Esophagus (tissue), 2 donors: Measurements from ENCODE around the gene SLC16A9. TPM values are rescaled to one million over a fixed set of nuclear protein-coding genes. Genes with fewer than 3 reads are reported as not detected.
"Not testable (repeated sequence)": the region's sequence is repeated elsewhere in the genome, so short reads cannot be mapped to it uniquely, and the experiment has no call there.

Experiments
- H3K27ac ChIP-seq, 2 donors: one replicate each; pipeline ENCODE4 v1.5.1; 2013; ENCODE audit warnings: low read depth in 2 of 2, mild to moderate bottlenecking in 2 of 2, inconsistent platforms in 1 of 2, low read length in 1 of 2, moderate library complexity in 1 of 2
- H3K27me3 ChIP-seq, 2 donors: one replicate each; pipeline ENCODE4 v1.6.1; 2013; ENCODE audit warnings: low read length in 2 of 2, control low read depth in 1 of 2, mild to moderate bottlenecking in 1 of 2; ENCODE audit not compliant: insufficient read depth in 2 of 2, control insufficient read depth in 1 of 2
- H3K36me3 ChIP-seq, 2 donors: one replicate each; pipeline ENCODE4 v1.6.1; 2013; ENCODE audit warnings: low read length in 1 of 2; ENCODE audit not compliant: control insufficient read depth in 2 of 2, insufficient read depth in 2 of 2
- H3K4me1 ChIP-seq, 2 donors: one replicate each; pipeline ENCODE4 v1.6.1; 2013; ENCODE audit warnings: low read length in 1 of 2; ENCODE audit not compliant: control insufficient read depth in 2 of 2, insufficient read depth in 2 of 2
- H3K4me3 ChIP-seq, 2 donors: one replicate each; pipeline ENCODE4 v1.5.1; 2013; ENCODE audit warnings: low read length in 2 of 2, mild to moderate bottlenecking in 2 of 2, low read depth in 1 of 2, moderate library complexity in 1 of 2
- H3K9me3 ChIP-seq, 2 donors: one replicate each; pipeline ENCODE4 v1.6.1; 2013; ENCODE audit warnings: mild to moderate bottlenecking in 2 of 2, low read depth in 1 of 2, low read length in 1 of 2, moderate library complexity in 1 of 2; ENCODE audit not compliant: control insufficient read depth in 2 of 2, insufficient read depth in 1 of 2
- WGBS, 2 donors: extraction: QIAGEN DNeasy Blood & Tissue Kit; methylation state at CpG; one replicate each; pipeline ENCODE4 v1.1.7; 2013; 5-methylcytosine and 5-hydroxymethylcytosine counted together
- polyA plus RNA-seq, 2 donors: library from polyadenylated mRNA; stranded (reverse); fragments of 200-250 nt; gene quantifications; one replicate each; pipeline ENCODE4 v1.2.3, GENCODE V29; 2013
- donor health status: healthy with polysubstance abuse.
- donor health status: Bipolar disorder and iron deficiency.

The SLC16A9 gene
- polyA plus RNA-seq, 2 donors = 4.9 to 6.8 TPM

- not testable (repeated sequence) for H3K27ac ChIP-seq, H3K27me3 ChIP-seq, H3K4me1 ChIP-seq, H3K36me3 ChIP-seq, H3K4me3 ChIP-seq, H3K9me3 ChIP-seq
- WGBS, 2 donors = 49 to 53% methylated on average over 6 of the region's 6 CpGs
These were observed 35.1 kb upstream of the SLC16A9 start for GRCh38 chr10:59744762-59745161.

DNA sequence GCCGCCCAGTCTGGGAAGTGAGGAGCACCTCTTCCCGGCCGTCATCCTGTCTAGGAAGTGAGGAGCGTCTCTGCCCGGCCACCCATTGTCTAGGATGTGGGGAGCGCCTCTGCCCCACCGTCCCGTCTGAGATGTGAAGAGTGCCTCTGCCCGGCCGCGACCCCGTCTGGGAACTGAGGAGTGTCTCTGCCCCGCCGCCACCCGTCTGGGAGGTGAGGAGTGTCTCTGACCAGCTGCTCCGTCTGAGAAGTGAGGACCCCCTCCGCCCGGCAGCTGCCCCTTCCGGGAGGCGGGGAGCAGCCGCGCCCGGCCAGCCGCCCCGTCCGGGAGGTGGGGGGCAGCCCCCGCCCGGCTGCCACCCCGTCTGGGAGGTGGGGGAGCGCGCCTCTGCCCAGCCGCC lies 34.5 kb upstream of the SLC16A9 start:
- 93 to 95% methylated on average over 32 of the region's 32 CpGs for WGBS, 2 donors

GRCh38 chr10:59741583-59741982 lies 31.9 kb upstream of the SLC16A9 start:
- Histone ChIP-seq H3K4me3 (no peak overlapping the region), H3K36me3 (no peaks in the 10 kb centered on the region), H3K9me3 (peaks cover under 1 to 6% of the 10 kb centered on the region in 2 donors), H3K4me1 (no peaks in the 10 kb centered on the region), H3K27me3 (no peaks in the 10 kb centered on the region), H3K27ac (peak overlapping the region in 1 of 2 donors; percentile 45)
- WGBS, 2 donors = 82 to 87% methylated on average over 5 of the region's 5 CpGs

More for the DNA sequence above, 34.5 kb upstream of the SLC16A9 start:
- H3K4me1 ChIP-seq, H3K36me3 ChIP-seq, H3K9me3 ChIP-seq, H3K27ac ChIP-seq, H3K27me3 ChIP-seq, H3K4me3 ChIP-seq: not testable (repeated sequence)

DNA sequence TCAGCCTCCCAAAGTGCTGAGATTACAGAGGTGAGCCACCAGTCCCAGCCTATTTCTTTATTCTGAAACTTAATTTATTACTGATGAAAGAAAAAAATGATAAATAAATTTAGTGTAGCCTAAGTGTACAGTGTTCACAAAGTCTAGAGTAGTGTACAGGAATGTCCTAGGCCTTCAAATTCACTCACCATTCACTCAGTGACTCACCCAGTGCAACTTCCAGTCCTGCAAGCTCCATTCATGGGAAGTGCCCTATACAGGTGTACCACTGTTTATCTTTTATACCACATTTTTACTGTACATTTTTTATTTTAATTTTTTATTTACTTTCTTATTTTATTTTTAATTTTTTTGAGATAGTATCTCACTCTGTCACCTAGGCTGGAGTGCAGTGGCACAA lies 31.4 kb upstream of the SLC16A9 start:
- Histone ChIP-seq H3K4me1 (no peaks in the 10 kb centered on the region), H3K36me3 (no peaks in the 10 kb centered on the region), H3K27ac (peak overlapping the region in 1 of 2 donors; percentile 53)

GRCh38 chr10:59736749-59737148 lies 27.1 kb upstream of the SLC16A9 start:
- peaks cover 2% of the 10 kb centered on the region in 2 donors for H3K9me3 ChIP-seq
- no peaks in the 10 kb centered on the region for H3K27me3 ChIP-seq
- WGBS, 2 donors = 91 to 94% methylated on average over 1 of the region's 1 CpG
- H3K4me3 ChIP-seq = no peak overlapping the region
- H3K27ac ChIP-seq = no peak overlapping the region
- H3K36me3 ChIP-seq = no peaks in the 10 kb centered on the region
- no peaks in the 10 kb centered on the region for H3K4me1 ChIP-seq

More for the DNA sequence above, 31.4 kb upstream of the SLC16A9 start:
- Histone ChIP-seq H3K9me3 (peaks cover 2 to 6% of the 10 kb centered on the region in 2 donors), H3K27me3 (no peaks in the 10 kb centered on the region), H3K4me3 (no peak overlapping the region)

DNA sequence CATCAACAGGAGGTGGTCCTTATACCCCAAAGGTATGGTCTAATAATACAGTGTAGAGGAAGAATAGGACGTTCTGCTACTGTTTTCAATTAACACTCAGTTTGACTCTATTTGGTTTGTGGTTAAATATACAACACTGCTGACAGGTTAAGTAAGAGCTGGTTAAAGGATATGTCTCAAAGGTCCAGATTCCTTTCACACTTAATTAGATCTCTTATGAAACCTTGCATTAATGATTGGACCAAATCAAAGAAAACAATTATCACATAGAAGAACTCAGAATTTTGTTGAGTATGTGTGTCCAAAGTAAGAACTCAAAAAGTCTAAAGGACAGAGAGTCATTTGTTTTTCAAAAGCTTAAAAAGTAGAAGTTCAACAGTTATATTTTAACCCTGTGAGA lies 25.6 kb upstream of the SLC16A9 start:
- Histone ChIP-seq H3K27ac (no peak overlapping the region), H3K36me3 (no peaks in the 10 kb centered on the region), H3K4me1 (no peaks in the 10 kb centered on the region), H3K27me3 (no peaks in the 10 kb centered on the region), H3K4me3 (no peak overlapping the region), H3K9me3 (peaks cover 0 to 2% of the 10 kb centered on the region in 2 donors)
- WGBS, 2 donors = 42 to 53% methylated on average over 1 of the region's 1 CpG

DNA sequence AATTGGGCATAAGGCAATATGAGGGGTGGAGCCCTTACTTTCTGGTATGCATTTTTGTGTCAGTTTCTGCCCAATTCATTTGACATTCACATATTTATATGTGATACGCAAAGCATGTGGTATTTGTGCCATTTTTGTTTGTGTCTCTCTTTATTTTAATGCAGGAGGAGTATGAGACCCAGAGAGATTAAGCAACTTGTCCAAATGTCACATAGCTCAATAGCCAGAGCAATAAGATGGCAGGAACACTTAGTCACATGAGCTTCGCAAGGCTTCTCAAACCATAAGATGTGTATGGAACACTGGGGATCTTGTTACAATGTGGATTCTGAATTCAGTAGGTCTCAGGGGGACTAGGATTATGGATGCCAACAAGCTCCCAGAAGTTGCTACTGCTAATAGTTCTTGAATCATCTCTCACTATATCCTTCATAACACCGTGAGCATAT lies 24.4 kb upstream of the SLC16A9 start:
- Histone ChIP-seq H3K27ac (no peak overlapping the region), H3K4me3 (no peak overlapping the region), H3K36me3 (no peaks in the 10 kb centered on the region), H3K4me1 (no peaks in the 10 kb centered on the region), H3K27me3 (no peaks in the 10 kb centered on the region), H3K9me3 (peaks cover 0 to 2% of the 10 kb centered on the region in 2 donors)
- WGBS, 2 donors = 77 to 92% methylated on average over 3 of the region's 3 CpGs

DNA sequence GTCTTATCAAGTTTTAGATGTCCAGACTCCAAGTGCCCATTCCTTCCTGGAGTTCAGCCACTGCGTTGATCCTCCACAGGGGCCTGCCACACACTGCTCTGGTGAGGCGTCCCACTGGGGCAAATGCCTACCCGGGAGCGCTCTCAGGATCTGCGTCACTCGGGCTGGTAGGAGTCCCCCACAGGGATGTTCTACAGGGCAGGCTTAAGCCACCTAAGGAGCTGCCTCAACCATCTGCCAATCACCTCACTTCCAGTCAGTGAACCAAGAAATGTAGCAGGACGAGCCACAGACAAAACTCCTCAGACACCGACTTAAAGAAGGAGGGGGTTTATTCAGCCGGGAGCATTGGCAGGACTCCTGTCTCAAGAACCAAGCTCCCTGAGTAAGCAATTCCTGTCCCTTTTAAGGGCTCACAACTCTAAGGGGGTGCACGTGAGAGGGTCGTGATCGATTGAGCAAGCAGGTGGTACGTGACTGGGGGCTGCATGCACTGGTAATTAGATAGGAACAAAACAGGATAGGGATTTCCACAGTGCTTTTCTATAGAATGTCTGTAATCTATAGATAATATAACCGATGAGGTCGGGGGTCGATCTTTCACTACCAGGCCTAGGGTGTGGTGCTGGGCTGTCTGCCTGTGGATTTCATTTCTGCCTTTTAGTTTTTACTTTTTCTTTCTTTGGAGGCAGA lies 23.8 kb upstream of the SLC16A9 start:
- H3K27me3 ChIP-seq, H3K9me3 ChIP-seq, H3K36me3 ChIP-seq, H3K4me1 ChIP-seq, H3K27ac ChIP-seq, H3K4me3 ChIP-seq: not testable (repeated sequence)
- WGBS, 2 donors = 94 to 96% methylated on average over 16 of the region's 16 CpGs

GRCh38 chr10:59732849-59733248 lies 23.2 kb upstream of the SLC16A9 start:
- H3K27ac ChIP-seq, H3K9me3 ChIP-seq, H3K36me3 ChIP-seq, H3K4me3 ChIP-seq, H3K27me3 ChIP-seq, H3K4me1 ChIP-seq: not testable (repeated sequence)
- WGBS, 2 donors = 91 to 97% methylated on average over 4 of the region's 4 CpGs

GRCh38 chr10:59729167-59729566 lies 19.5 kb upstream of the SLC16A9 start:
- H3K4me1 ChIP-seq, H3K27ac ChIP-seq, H3K36me3 ChIP-seq, H3K4me3 ChIP-seq, H3K27me3 ChIP-seq, H3K9me3 ChIP-seq: not testable (repeated sequence)
- 88 to 93% methylated on average over 4 of the region's 4 CpGs for WGBS, 2 donors
